ENCODE data around the gene EIF3I.

DNA sequence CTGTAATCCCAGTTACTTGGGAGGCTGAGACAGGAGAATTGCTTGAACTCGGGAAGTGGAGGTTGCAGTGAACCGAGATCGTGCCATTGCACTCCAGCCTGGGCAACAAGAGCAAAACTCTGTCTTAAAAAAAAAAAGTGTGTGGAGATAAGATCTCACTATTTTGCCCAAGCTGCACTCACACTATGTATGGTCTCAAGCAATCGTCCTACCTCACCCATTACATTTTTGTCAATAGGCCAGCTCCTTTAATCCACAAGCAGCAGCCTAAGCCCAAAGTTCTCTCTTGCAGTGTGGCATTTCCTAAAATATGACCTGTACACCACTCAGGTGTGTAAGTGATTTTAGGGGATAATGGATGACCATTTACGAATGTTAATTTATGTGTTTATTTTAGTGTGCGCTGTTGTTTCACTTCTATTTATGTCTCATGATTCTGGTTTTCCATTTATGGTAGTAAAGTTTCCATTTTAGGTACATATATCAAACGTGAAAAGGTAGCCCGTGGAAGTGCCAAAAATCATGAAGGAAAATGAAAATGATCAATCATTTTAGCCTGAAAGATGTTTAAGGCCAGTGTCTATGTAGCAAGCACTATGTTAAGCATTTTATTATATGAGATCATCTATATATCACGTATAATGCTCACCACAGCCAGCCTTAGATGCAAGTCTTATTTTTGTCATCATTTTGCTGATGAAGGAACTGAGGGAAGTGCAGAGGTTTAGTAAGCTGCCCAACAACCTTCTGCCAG is 34.4 kb downstream of the EIF3I start:
- TF ChIP-seq, protein P1, sequence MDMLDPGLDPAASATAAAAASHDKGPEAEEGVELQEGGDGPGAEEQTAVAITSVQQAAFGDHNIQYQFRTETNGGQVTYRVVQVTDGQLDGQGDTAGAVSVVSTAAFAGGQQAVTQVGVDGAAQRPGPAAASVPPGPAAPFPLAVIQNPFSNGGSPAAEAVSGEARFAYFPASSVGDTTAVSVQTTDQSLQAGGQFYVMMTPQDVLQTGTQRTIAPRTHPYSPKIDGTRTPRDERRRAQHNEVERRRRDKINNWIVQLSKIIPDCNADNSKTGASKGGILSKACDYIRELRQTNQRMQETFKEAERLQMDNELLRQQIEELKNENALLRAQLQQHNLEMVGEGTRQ (IDR thresholded peaks at IDR 0.05): no peak
- TF ChIP-seq ZFP36 (IDR thresholded peaks at IDR 0.05; ENCODE audit: borderline replicate concordance, partially characterized antibody) (no peak), RAD21 (conservative IDR thresholded peaks at IDR 0.05 in 1 of 2, IDR thresholded peaks at IDR 0.05 in 1 of 2) (no peak), HOXB13 (CRISPR knock-in tag; IDR thresholded peaks at IDR 0.05; ENCODE audit: low read depth) (no peak), POLR2A (IDR thresholded peaks at IDR 0.05; ENCODE audit: low read length) (no peak)
- TF ChIP-seq, protein P2, sequence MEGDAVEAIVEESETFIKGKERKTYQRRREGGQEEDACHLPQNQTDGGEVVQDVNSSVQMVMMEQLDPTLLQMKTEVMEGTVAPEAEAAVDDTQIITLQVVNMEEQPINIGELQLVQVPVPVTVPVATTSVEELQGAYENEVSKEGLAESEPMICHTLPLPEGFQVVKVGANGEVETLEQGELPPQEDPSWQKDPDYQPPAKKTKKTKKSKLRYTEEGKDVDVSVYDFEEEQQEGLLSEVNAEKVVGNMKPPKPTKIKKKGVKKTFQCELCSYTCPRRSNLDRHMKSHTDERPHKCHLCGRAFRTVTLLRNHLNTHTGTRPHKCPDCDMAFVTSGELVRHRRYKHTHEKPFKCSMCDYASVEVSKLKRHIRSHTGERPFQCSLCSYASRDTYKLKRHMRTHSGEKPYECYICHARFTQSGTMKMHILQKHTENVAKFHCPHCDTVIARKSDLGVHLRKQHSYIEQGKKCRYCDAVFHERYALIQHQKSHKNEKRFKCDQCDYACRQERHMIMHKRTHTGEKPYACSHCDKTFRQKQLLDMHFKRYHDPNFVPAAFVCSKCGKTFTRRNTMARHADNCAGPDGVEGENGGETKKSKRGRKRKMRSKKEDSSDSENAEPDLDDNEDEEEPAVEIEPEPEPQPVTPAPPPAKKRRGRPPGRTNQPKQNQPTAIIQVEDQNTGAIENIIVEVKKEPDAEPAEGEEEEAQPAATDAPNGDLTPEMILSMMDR (IDR thresholded peaks at IDR 0.05): no peak
- TF ChIP-seq, protein P3, sequence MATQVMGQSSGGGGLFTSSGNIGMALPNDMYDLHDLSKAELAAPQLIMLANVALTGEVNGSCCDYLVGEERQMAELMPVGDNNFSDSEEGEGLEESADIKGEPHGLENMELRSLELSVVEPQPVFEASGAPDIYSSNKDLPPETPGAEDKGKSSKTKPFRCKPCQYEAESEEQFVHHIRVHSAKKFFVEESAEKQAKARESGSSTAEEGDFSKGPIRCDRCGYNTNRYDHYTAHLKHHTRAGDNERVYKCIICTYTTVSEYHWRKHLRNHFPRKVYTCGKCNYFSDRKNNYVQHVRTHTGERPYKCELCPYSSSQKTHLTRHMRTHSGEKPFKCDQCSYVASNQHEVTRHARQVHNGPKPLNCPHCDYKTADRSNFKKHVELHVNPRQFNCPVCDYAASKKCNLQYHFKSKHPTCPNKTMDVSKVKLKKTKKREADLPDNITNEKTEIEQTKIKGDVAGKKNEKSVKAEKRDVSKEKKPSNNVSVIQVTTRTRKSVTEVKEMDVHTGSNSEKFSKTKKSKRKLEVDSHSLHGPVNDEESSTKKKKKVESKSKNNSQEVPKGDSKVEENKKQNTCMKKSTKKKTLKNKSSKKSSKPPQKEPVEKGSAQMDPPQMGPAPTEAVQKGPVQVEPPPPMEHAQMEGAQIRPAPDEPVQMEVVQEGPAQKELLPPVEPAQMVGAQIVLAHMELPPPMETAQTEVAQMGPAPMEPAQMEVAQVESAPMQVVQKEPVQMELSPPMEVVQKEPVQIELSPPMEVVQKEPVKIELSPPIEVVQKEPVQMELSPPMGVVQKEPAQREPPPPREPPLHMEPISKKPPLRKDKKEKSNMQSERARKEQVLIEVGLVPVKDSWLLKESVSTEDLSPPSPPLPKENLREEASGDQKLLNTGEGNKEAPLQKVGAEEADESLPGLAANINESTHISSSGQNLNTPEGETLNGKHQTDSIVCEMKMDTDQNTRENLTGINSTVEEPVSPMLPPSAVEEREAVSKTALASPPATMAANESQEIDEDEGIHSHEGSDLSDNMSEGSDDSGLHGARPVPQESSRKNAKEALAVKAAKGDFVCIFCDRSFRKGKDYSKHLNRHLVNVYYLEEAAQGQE (IDR thresholded peaks at IDR 0.05): no peak

All from A549 (cell line).